ENCODE results near the gene CBFA2T3.

The CBFA2T3 gene

DNA sequence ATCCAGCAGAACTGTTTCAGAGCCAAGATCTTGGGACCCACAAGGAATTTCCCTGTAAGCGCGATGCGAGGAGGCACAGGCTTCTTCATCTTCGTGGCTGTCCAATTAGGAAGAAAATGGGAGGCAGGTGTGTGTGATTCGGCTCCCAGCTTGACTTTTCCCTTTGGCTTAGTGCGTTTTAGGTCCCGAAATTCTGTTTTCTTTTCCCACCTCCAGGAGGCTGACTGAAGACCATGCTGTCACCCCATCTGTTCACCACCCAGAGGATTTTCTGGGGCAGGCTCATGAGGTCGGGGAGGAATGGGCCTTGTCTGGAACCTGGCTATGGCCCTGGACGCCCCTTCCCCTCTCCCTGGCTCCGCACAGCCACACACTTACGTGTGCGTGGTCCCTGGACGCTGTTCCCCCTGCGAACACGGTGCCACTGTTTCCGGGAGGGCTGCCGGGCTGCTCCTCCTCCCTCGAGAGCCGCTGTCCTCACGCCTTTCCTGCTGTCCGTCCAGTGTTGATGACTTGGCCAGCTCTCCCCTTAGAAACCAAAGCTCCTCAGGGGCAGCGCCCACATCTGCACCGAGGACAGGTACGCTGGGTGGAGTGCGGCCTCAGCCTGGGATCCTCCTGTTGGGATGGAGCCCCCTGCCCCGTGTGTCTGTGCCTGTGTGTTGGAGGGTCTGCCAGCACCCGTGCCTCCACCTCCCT, 107.9 kb downstream of the CBFA2T3 start:
- H3K79me2 ChIP-seq (ENCODE audit: low read length) = no peaks in the 10 kb centered on the region
- H3K4me3 ChIP-seq (ENCODE audit: low read length) = no peak overlapping the region
- peaks cover 16% of the 10 kb centered on the region for H3K4me1 ChIP-seq (ENCODE audit: low read length)
- no peaks in the 10 kb centered on the region for H3K9me3 ChIP-seq (ENCODE audit: insufficient read depth, low read length)
- peaks cover 5% of the 10 kb centered on the region for H3K27me3 ChIP-seq (ENCODE audit: low read depth, low read length)
- no peak overlapping the region for H3K9ac ChIP-seq (ENCODE audit: low read length)
- no peak overlapping the region for H3K4me2 ChIP-seq (ENCODE audit: low read length)
- no peaks in the 10 kb centered on the region for H4K20me1 ChIP-seq (ENCODE audit: insufficient read depth, low read length)
- no peak for TF ChIP-seq CTCF (IDR thresholded peaks at IDR 0.05; ENCODE audit: low read depth, low read length)
- no peak for TF ChIP-seq EZH2phosphoT487 (IDR thresholded peaks at IDR 0.05; ENCODE audit: low read depth)
- H2AFZ ChIP-seq (ENCODE audit: low read depth, low read length) = no peak overlapping the region
- peaks cover under 1% of the 10 kb centered on the region for H3K36me3 ChIP-seq (replicated peaks; ENCODE audit: low read depth, low read length)
- no peak overlapping the region for H3K27ac ChIP-seq (ENCODE audit: low read length)

- H4K20me1 ChIP-seq (ENCODE audit: insufficient read depth, low read length) = no peaks in the 10 kb centered on the region
- H3K4me2 ChIP-seq (ENCODE audit: low read length) = no peak overlapping the region
- peaks cover 16% of the 10 kb centered on the region for H3K4me1 ChIP-seq (ENCODE audit: low read length)
- H3K4me3 ChIP-seq (ENCODE audit: low read length) = no peak overlapping the region
- no peak overlapping the region for H3K27ac ChIP-seq (ENCODE audit: low read length)
- H3K9me3 ChIP-seq (ENCODE audit: insufficient read depth, low read length) = no peaks in the 10 kb centered on the region
- no peak overlapping the region for H3K9ac ChIP-seq (ENCODE audit: low read length)
- H3K27me3 ChIP-seq (ENCODE audit: low read depth, low read length) = peaks cover 5% of the 10 kb centered on the region
- no peak for TF ChIP-seq EZH2phosphoT487 (IDR thresholded peaks at IDR 0.05; ENCODE audit: low read depth)
- no peak for TF ChIP-seq CTCF (IDR thresholded peaks at IDR 0.05; ENCODE audit: low read depth, low read length)
- no peaks in the 10 kb centered on the region for H3K36me3 ChIP-seq (replicated peaks; ENCODE audit: low read depth, low read length)
- no peak overlapping the region for H2AFZ ChIP-seq (ENCODE audit: low read depth, low read length)
- no peaks in the 10 kb centered on the region for H3K79me2 ChIP-seq (ENCODE audit: low read length)
Measured at GRCh38 chr16:88867581-88868246, 109.3 kb downstream of the CBFA2T3 start.

DNA sequence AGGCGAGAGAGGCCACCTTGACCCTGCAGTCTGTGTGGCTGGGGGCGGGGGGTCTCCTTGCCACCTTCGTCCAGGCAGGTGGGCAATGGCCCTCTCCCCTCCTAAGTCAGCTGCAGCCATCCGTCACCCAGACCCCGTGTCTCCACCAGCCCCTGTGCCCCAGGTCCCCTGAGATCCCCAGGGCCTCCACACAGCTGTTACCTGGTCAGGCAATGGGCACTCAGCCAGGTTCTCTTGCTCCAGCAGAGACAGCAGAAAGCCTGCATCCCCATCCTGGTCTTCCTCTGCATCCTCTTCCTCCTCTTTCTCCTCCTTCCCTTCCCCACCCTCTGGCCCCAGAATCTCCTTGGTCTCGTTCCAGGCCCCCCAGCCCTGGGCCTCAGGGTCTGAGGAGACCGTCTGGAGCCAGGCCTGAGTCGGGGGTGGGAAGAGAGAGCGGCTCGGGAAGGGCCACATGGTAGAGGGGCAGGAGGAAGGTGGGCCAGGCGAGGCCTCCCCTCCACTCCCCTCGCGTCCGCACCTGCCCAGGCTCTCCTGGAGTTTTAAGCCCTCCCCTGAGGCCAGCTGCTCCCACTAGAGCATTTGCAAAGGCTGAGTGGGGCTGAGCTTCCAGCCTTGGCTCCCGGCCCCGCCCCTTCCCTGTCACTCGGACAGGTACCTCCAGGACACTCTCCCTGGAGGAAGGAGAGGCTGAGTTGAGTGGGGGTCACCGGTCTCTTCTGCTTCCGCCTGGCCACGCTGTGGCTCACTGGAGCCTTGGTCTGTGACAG, 110.7 kb downstream of the CBFA2T3 start, which contains the start of gene PABPN1L:
PABPN1L (minus strand) TSS at position 510 of the 770 bp plus-strand sequence; CDS start at position 456, 54 bp downstream.
- no peak within 1 kb of the TSS for H3K4me2 ChIP-seq (ENCODE audit: low read length)
- no peaks in the 10 kb centered on the region for H3K79me2 ChIP-seq (ENCODE audit: low read length)
- H3K27ac ChIP-seq (ENCODE audit: low read length) = no peak within 1 kb of the TSS
- H2AFZ ChIP-seq (ENCODE audit: low read depth, low read length) = no peak within 1 kb of the TSS
- peaks cover 12% of the 10 kb centered on the region for H3K4me1 ChIP-seq (ENCODE audit: low read length)
- no peaks in the 10 kb centered on the region for H3K9me3 ChIP-seq (ENCODE audit: insufficient read depth, low read length)
- H3K36me3 ChIP-seq (replicated peaks; ENCODE audit: low read depth, low read length) = no peaks in the 10 kb centered on the region
- no peak within 1 kb of the TSS for H3K9ac ChIP-seq (ENCODE audit: low read length)
- TF ChIP-seq EZH2phosphoT487 (IDR thresholded peaks at IDR 0.05; ENCODE audit: low read depth) = no peak
- no peak for TF ChIP-seq CTCF (IDR thresholded peaks at IDR 0.05; ENCODE audit: low read depth, low read length)
- H3K27me3 ChIP-seq (ENCODE audit: low read depth, low read length) = peaks cover 5% of the 10 kb centered on the region
- H3K4me3 ChIP-seq (ENCODE audit: low read length) = no peak within 1 kb of the TSS
- no peaks in the 10 kb centered on the region for H4K20me1 ChIP-seq (ENCODE audit: insufficient read depth, low read length)

GRCh38 chr16:88865742-88866141, 111.3 kb downstream of the CBFA2T3 start:
- H3K4me2 ChIP-seq (ENCODE audit: low read length) = no peak overlapping the region
- no peaks in the 10 kb centered on the region for H3K9me3 ChIP-seq (ENCODE audit: insufficient read depth, low read length)
- H3K9ac ChIP-seq (ENCODE audit: low read length) = no peak overlapping the region
- no peak for TF ChIP-seq CTCF (IDR thresholded peaks at IDR 0.05; ENCODE audit: low read depth, low read length)
- TF ChIP-seq EZH2phosphoT487 (IDR thresholded peaks at IDR 0.05; ENCODE audit: low read depth) = no peak
- no peaks in the 10 kb centered on the region for H3K36me3 ChIP-seq (replicated peaks; ENCODE audit: low read depth, low read length)
- H2AFZ ChIP-seq (ENCODE audit: low read depth, low read length) = no peak overlapping the region
- no peaks in the 10 kb centered on the region for H4K20me1 ChIP-seq (ENCODE audit: insufficient read depth, low read length)
- H3K4me1 ChIP-seq (ENCODE audit: low read length) = peaks cover 6% of the 10 kb centered on the region
- H3K79me2 ChIP-seq (ENCODE audit: low read length) = no peaks in the 10 kb centered on the region
- peaks cover 5% of the 10 kb centered on the region for H3K27me3 ChIP-seq (ENCODE audit: low read depth, low read length)
- no peak overlapping the region for H3K4me3 ChIP-seq (ENCODE audit: low read length)
- no peak overlapping the region for H3K27ac ChIP-seq (ENCODE audit: low read length)
